ENCODE data around the gene ETFA. TPM values are rescaled to one million over a fixed set of nuclear protein-coding genes. Genes with fewer than 3 reads are reported as not detected.

Gene ETFA
- total and polyA plus RNA-seq, 9 of the 15 experiments (the other 6 are each of a cell fraction or from before 2014, with no cell fraction given), result 130 to 543 (median 232) TPM

GRCh38 chr15:76222159-76222558 lies 89.1 kb downstream of the ETFA start:
- Histone ChIP-seq H3K79me2 (ENCODE audit: control insufficient read depth, insufficient read depth, low read length) (no peaks in the 10 kb centered on the region), H3K27me3 (ENCODE audit: control insufficient read depth in 2 of 2, insufficient read depth in 2 of 2, low read length in 2 of 2) (no peaks in the 10 kb centered on the region), H3K36me3 (ENCODE audit: control insufficient read depth, insufficient read depth, low read length) (peaks cover 65% of the 10 kb centered on the region), H3K9me1 (ENCODE audit: control insufficient read depth, insufficient read depth, low read length) (no peaks in the 10 kb centered on the region), H3K4me1 (replicated peaks in 1 of 2; ENCODE audit: control insufficient read depth in 2 of 2, insufficient read depth in 2 of 2, low read length in 2 of 2) (no peaks in the 10 kb centered on the region), H4K20me1 (replicated peaks; ENCODE audit: control insufficient read depth, insufficient read depth, low read length) (no peaks in the 10 kb centered on the region), H2AFZ (ENCODE audit: low read depth, low read length) (no peak overlapping the region), H3K9ac (ENCODE audit: insufficient read depth in 1 of 2, low read depth in 2 of 2, low read length in 2 of 2) (no peak overlapping the region), H3K9me3 (replicated peaks; ENCODE audit: control insufficient read depth, insufficient read depth, low read depth, low read length) (no peaks in the 10 kb centered on the region), H3K4me3 (no peak overlapping the region), H3K27ac (ENCODE audit: extremely low read depth, low read depth, low read length) (no peak overlapping the region), H3K4me2 (ENCODE audit: insufficient read depth, low read length) (no peak overlapping the region)
- intact Hi-C loops (cut with micrococcal nuclease) (no loop called here), in situ Hi-C loops (cut with MboI) (no loop called here)
- ATAC-seq (no peak), FAIRE-seq (no peak), DNase-seq (ENCODE audit: extremely low read depth in 1 of 4, low spot score in 3 of 4) (no peak)
- 95% methylated on average over 4 of the region's 4 CpGs for WGBS (ENCODE audit: insufficient coverage, low coverage, missing lambda C conversion rate)
- TF ChIP-seq, protein P1, sequence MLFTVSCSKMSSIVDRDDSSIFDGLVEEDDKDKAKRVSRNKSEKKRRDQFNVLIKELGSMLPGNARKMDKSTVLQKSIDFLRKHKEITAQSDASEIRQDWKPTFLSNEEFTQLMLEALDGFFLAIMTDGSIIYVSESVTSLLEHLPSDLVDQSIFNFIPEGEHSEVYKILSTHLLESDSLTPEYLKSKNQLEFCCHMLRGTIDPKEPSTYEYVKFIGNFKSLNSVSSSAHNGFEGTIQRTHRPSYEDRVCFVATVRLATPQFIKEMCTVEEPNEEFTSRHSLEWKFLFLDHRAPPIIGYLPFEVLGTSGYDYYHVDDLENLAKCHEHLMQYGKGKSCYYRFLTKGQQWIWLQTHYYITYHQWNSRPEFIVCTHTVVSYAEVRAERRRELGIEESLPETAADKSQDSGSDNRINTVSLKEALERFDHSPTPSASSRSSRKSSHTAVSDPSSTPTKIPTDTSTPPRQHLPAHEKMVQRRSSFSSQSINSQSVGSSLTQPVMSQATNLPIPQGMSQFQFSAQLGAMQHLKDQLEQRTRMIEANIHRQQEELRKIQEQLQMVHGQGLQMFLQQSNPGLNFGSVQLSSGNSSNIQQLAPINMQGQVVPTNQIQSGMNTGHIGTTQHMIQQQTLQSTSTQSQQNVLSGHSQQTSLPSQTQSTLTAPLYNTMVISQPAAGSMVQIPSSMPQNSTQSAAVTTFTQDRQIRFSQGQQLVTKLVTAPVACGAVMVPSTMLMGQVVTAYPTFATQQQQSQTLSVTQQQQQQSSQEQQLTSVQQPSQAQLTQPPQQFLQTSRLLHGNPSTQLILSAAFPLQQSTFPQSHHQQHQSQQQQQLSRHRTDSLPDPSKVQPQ (CRISPR knock-in tag; IDR thresholded peaks at IDR 0.05; ENCODE audit: borderline replicate concordance), result no peak
- no peak for TF ChIP-seq GATAD2A (IDR thresholded peaks at IDR 0.05)
- no peak for TF ChIP-seq PREB (CRISPR knock-in tag; IDR thresholded peaks at IDR 0.05)
- CTCF ChIA-PET (ENCODE audit: low intra/inter-chr PET ratio), result no interaction called here
- no TSS peak for BruUV-seq (replicated peaks)
- POLR2A ChIA-PET, result no interaction called here
